HG03095 (cell line): ENCODE results near the gene ARHGAP31.
"Not testable (repeated sequence)": the region's sequence is repeated elsewhere in the genome, so short reads cannot be mapped to it uniquely, and the experiment has no call there.

Experiments used
- ATAC-seq: cut with Tn5 transposase; IDR thresholded peaks from one replicate; pipeline ENCODE4 v1.9.1; 2021; ENCODE audit warnings: moderate library complexity; ENCODE audit not compliant: unreplicated experiment

The ARHGAP31 gene

GRCh38 chr3:119318876-119319275 is 24.7 kb downstream of the ARHGAP31 start:
- no peak for ATAC-seq

- ATAC-seq, result no peak
Measured at GRCh38 chr3:119319311-119319710, 25.1 kb downstream of the ARHGAP31 start.

GRCh38 chr3:119320785-119321184 is 26.6 kb downstream of the ARHGAP31 start:
- ATAC-seq, result not testable (repeated sequence)

GRCh38 chr3:119322021-119322834 is 28.0 kb downstream of the ARHGAP31 start:
- peak; percentile 17 for ATAC-seq

GRCh38 chr3:119322835-119323722 is 28.9 kb downstream of the ARHGAP31 start:
- peak; percentile 81 for ATAC-seq

GRCh38 chr3:119323723-119324085 is 29.5 kb downstream of the ARHGAP31 start:
- no peak for ATAC-seq

GRCh38 chr3:119324899-119325298 is 30.7 kb downstream of the ARHGAP31 start:
- ATAC-seq, result no peak

GRCh38 chr3:119326976-119327375 is 32.8 kb downstream of the ARHGAP31 start:
- no peak for ATAC-seq

- no peak for ATAC-seq
Measured at GRCh38 chr3:119329551-119329950, 35.4 kb downstream of the ARHGAP31 start.

- ATAC-seq, result no peak
Measured at GRCh38 chr3:119330181-119330580, 36.0 kb downstream of the ARHGAP31 start.

- no peak for ATAC-seq
Measured at GRCh38 chr3:119330858-119331257, 36.7 kb downstream of the ARHGAP31 start.

GRCh38 chr3:119331661-119332060 is 37.5 kb downstream of the ARHGAP31 start:
- no peak for ATAC-seq

- ATAC-seq, result no peak
Measured at GRCh38 chr3:119333773-119334509, 39.8 kb downstream of the ARHGAP31 start.

GRCh38 chr3:119336823-119337222 is 42.6 kb downstream of the ARHGAP31 start:
- ATAC-seq, result no peak

- not testable (repeated sequence) for ATAC-seq
Measured at GRCh38 chr3:119337407-119337806, 43.2 kb downstream of the ARHGAP31 start.

GRCh38 chr3:119338754-119339153 is 44.6 kb downstream of the ARHGAP31 start:
- ATAC-seq, result no peak

GRCh38 chr3:119340014-119340413 is 45.8 kb downstream of the ARHGAP31 start:
- ATAC-seq, result no peak

GRCh38 chr3:119340446-119340845 is 46.3 kb downstream of the ARHGAP31 start:
- ATAC-seq, result no peak

- no peak for ATAC-seq
Measured at GRCh38 chr3:119342176-119342575, 48.0 kb downstream of the ARHGAP31 start.

- peak; percentile 76 for ATAC-seq
Measured at GRCh38 chr3:119343719-119344118, 49.5 kb downstream of the ARHGAP31 start.

- no peak for ATAC-seq
Measured at GRCh38 chr3:119346076-119346496, 51.9 kb downstream of the ARHGAP31 start.
